Measurements from ENCODE around the gene PRKACB.

- TF ChIP-seq, protein P1, sequence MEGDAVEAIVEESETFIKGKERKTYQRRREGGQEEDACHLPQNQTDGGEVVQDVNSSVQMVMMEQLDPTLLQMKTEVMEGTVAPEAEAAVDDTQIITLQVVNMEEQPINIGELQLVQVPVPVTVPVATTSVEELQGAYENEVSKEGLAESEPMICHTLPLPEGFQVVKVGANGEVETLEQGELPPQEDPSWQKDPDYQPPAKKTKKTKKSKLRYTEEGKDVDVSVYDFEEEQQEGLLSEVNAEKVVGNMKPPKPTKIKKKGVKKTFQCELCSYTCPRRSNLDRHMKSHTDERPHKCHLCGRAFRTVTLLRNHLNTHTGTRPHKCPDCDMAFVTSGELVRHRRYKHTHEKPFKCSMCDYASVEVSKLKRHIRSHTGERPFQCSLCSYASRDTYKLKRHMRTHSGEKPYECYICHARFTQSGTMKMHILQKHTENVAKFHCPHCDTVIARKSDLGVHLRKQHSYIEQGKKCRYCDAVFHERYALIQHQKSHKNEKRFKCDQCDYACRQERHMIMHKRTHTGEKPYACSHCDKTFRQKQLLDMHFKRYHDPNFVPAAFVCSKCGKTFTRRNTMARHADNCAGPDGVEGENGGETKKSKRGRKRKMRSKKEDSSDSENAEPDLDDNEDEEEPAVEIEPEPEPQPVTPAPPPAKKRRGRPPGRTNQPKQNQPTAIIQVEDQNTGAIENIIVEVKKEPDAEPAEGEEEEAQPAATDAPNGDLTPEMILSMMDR (IDR thresholded peaks at IDR 0.05), result no peak
- TF ChIP-seq POLR2AphosphoS5 (IDR thresholded peaks at IDR 0.05), result no peak
- TF ChIP-seq POLR2A (IDR thresholded peaks at IDR 0.05), result no peak
- TF ChIP-seq EP300 (IDR thresholded peaks at IDR 0.05), result no peak
These were observed 101.5 kb downstream of the PRKACB start for GRCh38 chr1:84245563-84245962.

All from gastroesophageal sphincter (tissue), 3 donors.